Activated CD4-positive, alpha-beta memory T cell treated with anti-CD3 and anti-CD28 coated beads, Interleukin-2, amount 10 ng/mL, durations not matched to agents 7 days and 5 days (primary cell): ENCODE data around the gene CDYL. TPM values are rescaled to one million over a fixed set of nuclear protein-coding genes. Genes with fewer than 3 reads are reported as not detected.
A peak's percentile ranks its signal among the peaks of the same experiment; 100 is the strongest.

ENCODE experiments used
- CTCF ChIA-PET: fragments of 350-600 bp; sonication (Branson Sonifier 250); formaldehyde crosslinking; loops from one replicate; lab custom pipeline; 2021; ENCODE audit warnings: antibody characterized with exemption, inconsistent platforms; lab: Charles Lee
- POLR2A ChIA-PET: fragments of 350-600 bp; sonication (Branson Sonifier 250); formaldehyde crosslinking; loops from one replicate; lab custom pipeline; 2021; ENCODE audit warnings: antibody characterized with exemption; lab: Charles Lee
- DNase-seq: peaks from one replicate; pipeline ENCODE4 v3.0.0-alpha.2; 2020
- H3K27ac Mint-ChIP-seq: one replicate; pipeline ENCODE4 v1.8.0; 2021; ENCODE audit warnings: mild to moderate bottlenecking, mixed read lengths
- H3K27me3 Mint-ChIP-seq: one replicate; pipeline ENCODE4 v1.8.0; 2021; ENCODE audit warnings: mixed read lengths
- H3K36me3 Mint-ChIP-seq: one replicate; pipeline ENCODE4 v1.8.0; 2021; ENCODE audit warnings: low read depth, mixed read lengths
- H3K4me1 Mint-ChIP-seq: one replicate; pipeline ENCODE4 v1.8.0; 2021; ENCODE audit warnings: mixed read lengths
- H3K4me3 Mint-ChIP-seq: one replicate; pipeline ENCODE4 v1.8.0; 2021; ENCODE audit warnings: mild to moderate bottlenecking, mixed read lengths
- H3K9me3 Mint-ChIP-seq: one replicate; pipeline ENCODE4 v1.8.0; 2021; ENCODE audit warnings: mixed read lengths
- total RNA-seq, 2 experiments: library from RNA; stranded (reverse); gene quantifications; one replicate each; pipeline ENCODE4 v1.2.3, GENCODE V29; 2021

The CDYL gene, protein sequence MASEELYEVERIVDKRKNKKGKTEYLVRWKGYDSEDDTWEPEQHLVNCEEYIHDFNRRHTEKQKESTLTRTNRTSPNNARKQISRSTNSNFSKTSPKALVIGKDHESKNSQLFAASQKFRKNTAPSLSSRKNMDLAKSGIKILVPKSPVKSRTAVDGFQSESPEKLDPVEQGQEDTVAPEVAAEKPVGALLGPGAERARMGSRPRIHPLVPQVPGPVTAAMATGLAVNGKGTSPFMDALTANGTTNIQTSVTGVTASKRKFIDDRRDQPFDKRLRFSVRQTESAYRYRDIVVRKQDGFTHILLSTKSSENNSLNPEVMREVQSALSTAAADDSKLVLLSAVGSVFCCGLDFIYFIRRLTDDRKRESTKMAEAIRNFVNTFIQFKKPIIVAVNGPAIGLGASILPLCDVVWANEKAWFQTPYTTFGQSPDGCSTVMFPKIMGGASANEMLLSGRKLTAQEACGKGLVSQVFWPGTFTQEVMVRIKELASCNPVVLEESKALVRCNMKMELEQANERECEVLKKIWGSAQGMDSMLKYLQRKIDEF
- 10 to 100 TPM; 27.5 to 30.5 TPM for total RNA-seq

DNA sequence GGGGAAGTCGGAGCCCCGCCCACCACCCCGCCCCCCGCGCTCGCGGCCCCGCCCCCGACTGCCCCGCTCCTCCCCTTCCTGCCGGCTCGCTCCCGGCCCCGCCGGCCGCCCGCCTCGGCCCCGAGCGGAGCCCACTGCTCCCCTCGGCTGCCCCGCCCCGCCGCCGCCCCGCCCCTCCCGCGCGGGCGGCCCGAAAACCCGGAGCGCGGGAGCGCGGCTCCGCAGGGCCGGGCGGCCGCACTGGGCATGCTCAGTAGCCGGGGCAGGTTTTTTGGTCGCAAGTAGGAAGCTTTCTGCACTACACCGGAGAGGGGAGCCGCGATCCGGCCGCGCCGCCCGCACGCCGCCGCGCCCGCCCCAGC is at the start of gene CDYL:
Gene CDYL (plus strand): TSS at position 274 of the 362 bp plus-strand sequence. CDS start 380 bp downstream, outside the sequence.
- ChIA-PET POLR2A (interaction anchor here (1.0 to 2.3 kb wide), 3 partner anchors 14 to 227 kb away, joined by 3 to 8 read pairs (median 7); no protein-coding TSS in a partner anchor), CTCF (interaction anchor here (1.4 kb wide), 1 partner anchor 159 kb away, joined by 3 read pairs; no protein-coding TSS in a partner anchor)
- DNase-seq: peak; percentile 90
- H3K36me3 Mint-ChIP-seq: peaks cover 12% of the 10 kb centered on the region
- peak within 1 kb of the TSS; percentile 83 for H3K4me3 Mint-ChIP-seq
- peak within 1 kb of the TSS; percentile 65 for H3K27ac Mint-ChIP-seq
- peaks cover 44% of the 10 kb centered on the region for H3K4me1 Mint-ChIP-seq
- H3K9me3 Mint-ChIP-seq: peaks cover 11% of the 10 kb centered on the region
- H3K27me3 Mint-ChIP-seq: peaks cover 30% of the 10 kb centered on the region

DNA sequence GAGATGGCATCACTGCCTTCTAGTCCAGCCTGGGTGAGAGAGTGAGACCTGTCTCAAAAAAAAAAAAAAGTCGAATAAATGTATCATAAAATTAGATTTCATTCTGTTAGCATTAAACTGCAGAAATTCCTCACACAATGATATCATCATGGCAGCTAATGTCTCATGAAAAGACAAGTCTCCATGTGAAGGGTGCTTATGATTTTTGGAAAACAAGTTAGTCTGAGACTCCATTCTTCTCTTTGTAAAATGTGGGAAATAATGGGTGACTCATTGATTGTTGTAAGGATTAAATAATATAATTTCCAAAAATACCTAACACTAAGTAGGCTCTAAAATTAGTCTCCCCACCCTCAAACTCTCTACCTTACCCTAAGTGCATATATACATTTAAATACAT is 49.6 kb upstream of the CDYL start:
- H3K9me3 Mint-ChIP-seq: no peaks in the 10 kb centered on the region
- ChIA-PET POLR2A (no interaction called here), CTCF (no interaction called here)
- no peak overlapping the region for H3K27ac Mint-ChIP-seq
- DNase-seq: no peak
- no peak overlapping the region for H3K4me3 Mint-ChIP-seq
- peaks cover 10% of the 10 kb centered on the region for H3K27me3 Mint-ChIP-seq
- no peaks in the 10 kb centered on the region for H3K36me3 Mint-ChIP-seq
- H3K4me1 Mint-ChIP-seq: peaks cover 6% of the 10 kb centered on the region

GRCh38 chr6:4727217-4727616 is 49.0 kb upstream of the CDYL start:
- ChIA-PET POLR2A (no interaction called here), CTCF (no interaction called here)
- no peak overlapping the region for H3K27ac Mint-ChIP-seq
- H3K9me3 Mint-ChIP-seq: no peaks in the 10 kb centered on the region
- H3K27me3 Mint-ChIP-seq: peaks cover 10% of the 10 kb centered on the region
- no peak overlapping the region for H3K4me3 Mint-ChIP-seq
- DNase-seq: no peak
- H3K36me3 Mint-ChIP-seq: no peaks in the 10 kb centered on the region
- H3K4me1 Mint-ChIP-seq: peaks cover 6% of the 10 kb centered on the region

DNA sequence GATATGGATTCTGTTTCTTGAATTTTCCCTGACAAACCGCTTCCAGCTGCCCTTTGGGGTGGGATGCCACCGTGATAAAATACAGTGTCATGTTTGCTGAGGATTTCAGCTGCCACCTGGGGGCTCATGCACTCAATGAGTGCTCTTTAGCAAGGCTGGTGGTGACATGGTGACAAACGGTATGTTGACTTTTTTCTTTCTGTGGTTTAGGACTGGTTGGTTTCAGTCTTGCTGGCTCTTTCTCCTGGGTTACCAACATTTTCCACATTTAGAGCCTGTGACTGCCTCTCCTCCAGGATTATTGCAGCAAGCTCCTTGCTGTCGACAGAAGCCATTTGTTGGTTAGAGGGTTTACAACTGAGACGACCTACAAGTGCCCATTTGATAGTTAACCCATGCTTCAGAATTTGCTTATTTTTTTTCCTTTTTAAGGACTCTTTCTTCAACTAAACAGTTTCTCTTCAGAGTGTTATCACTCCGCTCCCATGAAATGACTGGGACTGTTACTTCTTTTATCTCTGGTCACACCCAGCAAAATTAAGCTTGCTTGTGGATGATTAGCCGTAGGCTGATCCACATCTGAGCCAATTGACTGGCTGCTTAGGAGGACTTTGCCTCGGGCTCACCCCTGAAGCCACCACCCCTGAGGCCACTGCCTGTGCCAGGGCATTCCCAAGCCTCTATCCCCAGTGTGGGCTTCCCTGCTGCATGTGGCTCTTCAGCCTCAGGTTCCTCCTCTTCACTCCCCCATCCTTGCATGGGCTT is 48.4 kb upstream of the CDYL start:
- DNase-seq: no peak
- CTCF ChIA-PET: no interaction called here
- peaks cover 6% of the 10 kb centered on the region for H3K4me1 Mint-ChIP-seq

GRCh38 chr6:4728436-4728769 is 47.8 kb upstream of the CDYL start:
- Mint-ChIP-seq H3K36me3 (no peaks in the 10 kb centered on the region), H3K9me3 (no peaks in the 10 kb centered on the region), H3K4me1 (peaks cover 6% of the 10 kb centered on the region), H3K27me3 (peaks cover 10% of the 10 kb centered on the region), H3K4me3 (no peak overlapping the region), H3K27ac (no peak overlapping the region)
- CTCF ChIA-PET: no interaction called here
- no peak for DNase-seq
- POLR2A ChIA-PET: no interaction called here

More for the DNA sequence above, 48.4 kb upstream of the CDYL start:
- H3K27ac Mint-ChIP-seq: no peak overlapping the region
- H3K36me3 Mint-ChIP-seq: no peaks in the 10 kb centered on the region
- no peak overlapping the region for H3K4me3 Mint-ChIP-seq
- peaks cover 10% of the 10 kb centered on the region for H3K27me3 Mint-ChIP-seq
- no peaks in the 10 kb centered on the region for H3K9me3 Mint-ChIP-seq
- POLR2A ChIA-PET: no interaction called here

DNA sequence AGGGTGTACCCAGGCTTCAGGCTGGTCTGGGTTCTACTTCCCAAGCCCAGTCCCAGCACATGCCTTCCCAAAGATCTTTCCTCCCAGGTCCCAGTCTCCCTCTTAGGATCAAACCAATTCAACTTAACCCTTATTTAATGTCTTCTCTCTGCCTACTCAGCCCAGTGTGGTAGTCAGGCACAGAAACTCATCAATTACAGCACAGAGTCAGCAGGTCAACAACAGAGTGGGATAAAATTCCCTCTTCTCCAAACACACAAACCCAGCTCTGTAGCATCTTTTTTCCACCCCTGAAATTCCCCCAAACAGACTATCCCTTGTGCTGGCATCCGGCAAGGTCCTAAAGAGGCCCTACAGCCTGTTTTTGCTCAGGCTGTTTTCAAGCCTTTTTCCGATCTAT is 47.3 kb upstream of the CDYL start:
- Mint-ChIP-seq H3K4me3 (no peak overlapping the region), H3K9me3 (no peaks in the 10 kb centered on the region), H3K4me1 (peaks cover 6% of the 10 kb centered on the region), H3K27me3 (peaks cover 10% of the 10 kb centered on the region), H3K36me3 (no peaks in the 10 kb centered on the region), H3K27ac (no peak overlapping the region)
- DNase-seq: no peak
- ChIA-PET POLR2A (no interaction called here), CTCF (no interaction called here)

DNA sequence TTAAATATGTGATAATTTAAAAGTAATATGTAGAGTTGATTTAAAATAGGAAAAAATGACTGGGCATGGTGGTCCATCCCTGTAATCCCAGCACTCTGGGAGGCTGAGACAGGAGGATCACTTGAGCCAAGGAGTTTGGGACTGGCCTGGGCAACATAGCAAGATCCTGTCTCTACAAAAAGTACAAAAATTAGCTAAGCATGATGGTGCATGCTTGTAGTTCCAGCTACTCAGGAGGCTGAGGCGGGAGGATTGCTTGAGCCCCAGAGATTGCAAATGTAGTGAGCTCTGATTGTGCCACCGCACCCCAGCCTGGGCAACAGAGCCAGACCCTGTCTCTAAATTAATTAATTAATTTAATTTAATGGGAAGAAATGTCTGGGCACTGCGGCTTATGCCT is 44.2 kb upstream of the CDYL start:
- Mint-ChIP-seq H3K27ac (no peak overlapping the region), H3K27me3 (peaks cover 10% of the 10 kb centered on the region), H3K4me1 (peaks cover 6% of the 10 kb centered on the region), H3K36me3 (no peaks in the 10 kb centered on the region), H3K4me3 (no peak overlapping the region), H3K9me3 (no peaks in the 10 kb centered on the region)
- ChIA-PET CTCF (no interaction called here), POLR2A (no interaction called here)
- DNase-seq: no peak

DNA sequence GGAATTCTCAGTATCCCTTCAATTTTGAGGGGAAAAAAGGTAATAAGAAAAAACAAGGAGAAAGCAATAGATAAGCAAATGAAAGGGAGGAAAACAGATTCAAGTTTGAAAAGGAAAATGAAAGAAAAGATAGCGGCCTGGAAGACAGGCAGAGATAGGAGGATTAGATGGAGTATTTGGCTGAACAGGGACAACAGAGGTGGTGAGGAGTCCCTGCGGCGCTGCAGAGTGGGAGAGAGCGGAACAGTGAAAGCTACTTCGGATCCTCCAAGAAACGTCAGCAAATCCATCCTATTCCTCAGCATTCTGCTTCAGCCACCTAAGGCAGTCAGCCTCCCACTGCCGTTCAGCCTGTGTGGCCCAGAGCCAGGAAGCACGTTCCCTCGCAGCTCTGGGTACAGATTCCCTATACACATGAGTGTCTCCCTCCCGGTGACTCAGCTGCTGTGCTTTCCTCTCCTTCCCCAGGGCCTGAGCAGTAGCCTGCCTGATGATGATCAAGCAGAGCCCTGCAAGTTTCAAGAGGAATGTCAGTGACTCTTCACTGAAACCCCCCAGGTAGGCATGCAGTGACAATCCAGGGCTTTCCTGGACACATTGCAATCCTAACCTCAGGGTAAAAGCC is 43.4 kb upstream of the CDYL start:
- CTCF ChIA-PET: no interaction called here
- H3K27ac Mint-ChIP-seq: no peak overlapping the region
- H3K36me3 Mint-ChIP-seq: no peaks in the 10 kb centered on the region
- H3K9me3 Mint-ChIP-seq: no peaks in the 10 kb centered on the region
- peaks cover 2% of the 10 kb centered on the region for H3K4me1 Mint-ChIP-seq
- H3K4me3 Mint-ChIP-seq: no peak overlapping the region
- H3K27me3 Mint-ChIP-seq: peaks cover 9% of the 10 kb centered on the region
- POLR2A ChIA-PET: no interaction called here
- no peak for DNase-seq

DNA sequence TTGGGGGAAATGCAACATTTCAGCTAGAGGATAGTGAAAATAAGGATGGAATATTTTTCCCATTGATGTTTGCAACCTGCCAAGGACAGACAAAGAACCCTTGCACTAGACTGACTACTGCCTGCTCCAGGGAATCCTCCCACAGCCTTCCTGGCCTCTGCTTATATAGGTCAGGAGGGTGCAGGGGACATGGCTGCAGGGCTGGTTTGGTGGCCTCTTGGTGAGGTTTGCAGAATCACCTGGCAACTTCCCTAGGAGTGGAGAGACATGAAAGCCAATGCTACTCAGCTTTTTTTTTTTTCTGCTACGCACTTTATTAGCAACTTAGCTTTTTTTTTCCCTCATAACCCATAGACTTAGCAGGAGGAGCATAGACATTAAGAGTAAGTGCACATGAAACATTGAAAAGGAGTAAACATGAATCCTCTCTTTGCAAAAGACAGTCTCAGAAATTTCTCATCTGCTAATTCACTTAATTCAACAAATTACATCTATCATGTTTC is 39.8 kb upstream of the CDYL start:
- Mint-ChIP-seq H3K4me3 (no peak overlapping the region), H3K27me3 (peaks cover 4% of the 10 kb centered on the region), H3K4me1 (no peaks in the 10 kb centered on the region), H3K9me3 (no peaks in the 10 kb centered on the region), H3K27ac (no peak overlapping the region), H3K36me3 (no peaks in the 10 kb centered on the region)
- CTCF ChIA-PET: no interaction called here
- no peak for DNase-seq
- POLR2A ChIA-PET: no interaction called here

DNA sequence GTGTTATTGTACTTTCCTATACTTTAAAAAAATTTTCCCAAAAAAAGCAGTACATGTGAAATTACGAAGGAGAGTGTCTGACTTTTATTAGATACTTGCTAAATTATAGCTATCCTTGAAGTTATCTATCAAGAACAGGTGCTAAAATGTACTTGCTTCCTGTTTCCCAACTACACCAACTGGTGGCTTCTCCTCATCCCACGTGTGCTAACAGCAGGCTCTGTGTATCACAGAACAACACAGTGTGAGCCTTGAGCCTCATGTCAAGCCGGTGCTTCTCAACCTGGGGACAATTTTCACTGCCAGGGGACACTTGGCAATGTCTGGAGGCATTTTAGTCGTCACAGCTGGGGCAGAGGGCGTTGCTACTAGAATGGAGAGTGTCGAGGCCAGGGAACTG is 36.2 kb upstream of the CDYL start:
- Mint-ChIP-seq H3K4me1 (no peaks in the 10 kb centered on the region), H3K27me3 (peaks cover 4% of the 10 kb centered on the region), H3K4me3 (no peak overlapping the region), H3K36me3 (no peaks in the 10 kb centered on the region), H3K9me3 (no peaks in the 10 kb centered on the region), H3K27ac (no peak overlapping the region)
- ChIA-PET POLR2A (no interaction called here), CTCF (no interaction called here)
- DNase-seq: no peak

- Mint-ChIP-seq H3K9me3 (no peaks in the 10 kb centered on the region), H3K36me3 (no peaks in the 10 kb centered on the region), H3K4me1 (no peaks in the 10 kb centered on the region), H3K4me3 (no peak overlapping the region), H3K27me3 (peaks cover 2% of the 10 kb centered on the region), H3K27ac (no peak overlapping the region)
- DNase-seq: no peak
- ChIA-PET POLR2A (no interaction called here), CTCF (interaction anchor here (0.6 kb wide), 1 partner anchor 1010 kb away, joined by 3 read pairs; no protein-coding TSS in a partner anchor)
Measured at GRCh38 chr6:4743062-4743461, 33.1 kb upstream of the CDYL start.

DNA sequence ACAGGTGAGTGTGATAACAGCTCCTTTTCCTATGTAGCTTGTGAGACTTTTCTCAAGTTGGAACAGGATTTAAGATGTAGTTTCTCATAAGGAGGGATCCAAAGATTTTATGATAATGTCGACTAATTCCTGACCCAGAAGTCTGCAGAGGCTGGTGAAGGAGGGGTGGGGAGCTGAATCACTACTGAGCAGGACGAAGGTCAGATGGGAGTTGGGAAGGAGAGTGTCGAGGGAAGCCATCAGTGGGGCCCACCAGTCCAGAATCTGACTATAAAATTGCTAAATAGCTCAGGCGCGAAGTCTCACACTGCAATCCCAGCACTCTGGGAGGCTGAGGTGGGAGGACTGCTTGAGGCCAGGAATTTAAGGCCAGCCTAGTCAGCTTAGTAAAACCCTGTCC is 32.3 kb upstream of the CDYL start:
- Mint-ChIP-seq H3K9me3 (no peaks in the 10 kb centered on the region), H3K4me1 (no peaks in the 10 kb centered on the region), H3K27ac (no peak overlapping the region), H3K4me3 (no peak overlapping the region), H3K36me3 (no peaks in the 10 kb centered on the region), H3K27me3 (peaks cover 2% of the 10 kb centered on the region)
- CTCF ChIA-PET: no interaction called here
- no peak for DNase-seq
- POLR2A ChIA-PET: no interaction called here

DNA sequence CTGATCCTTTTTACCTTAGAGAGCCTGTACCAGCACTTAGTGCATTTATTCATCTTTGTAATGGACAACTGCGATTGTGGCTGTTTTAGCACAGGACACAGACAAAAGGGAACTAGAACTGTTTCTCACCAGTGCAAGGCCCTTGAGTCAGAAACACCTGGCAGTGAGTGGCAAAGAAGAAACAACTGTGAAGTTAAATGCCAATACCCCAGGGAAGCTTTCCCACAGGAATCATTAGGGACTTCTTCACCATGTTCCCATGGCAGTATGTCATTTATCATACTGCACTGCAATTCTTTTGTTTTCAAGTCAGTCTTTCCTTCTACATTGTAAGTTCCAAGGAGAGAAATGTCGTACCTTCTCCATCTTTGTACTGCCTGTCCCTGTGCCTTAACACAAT is 28.6 kb upstream of the CDYL start:
- Mint-ChIP-seq H3K27ac (no peak overlapping the region), H3K4me3 (no peak overlapping the region), H3K9me3 (no peaks in the 10 kb centered on the region), H3K27me3 (peaks cover 4% of the 10 kb centered on the region), H3K36me3 (no peaks in the 10 kb centered on the region), H3K4me1 (no peaks in the 10 kb centered on the region)
- ChIA-PET POLR2A (no interaction called here), CTCF (no interaction called here)
- DNase-seq: no peak
